Stimulated activated memory B cell treated with anti-CD40 and anti-IgM and Interleukin-4, amounts not matched to agents 10 μg/mL and 1 μg/mL and 100 μg/mL, for 72 hours (primary cell): ENCODE results near the gene GLOD4.
"Not testable (repeated sequence)": the region's sequence is repeated elsewhere in the genome, so short reads cannot be mapped to it uniquely, and the experiment has no call there.

Experiments
- ATAC-seq: fragments of 150-1000 bp; cut with Tn5 transposase; 2 replicates; pipeline ENCODE4 v1.10.0; 2021
- H3K27ac Mint-ChIP-seq: one replicate; pipeline ENCODE4 v1.8.0; 2022; ENCODE audit warnings: mild to moderate bottlenecking, mixed read lengths
- H3K27me3 Mint-ChIP-seq: one replicate; pipeline ENCODE4 v1.8.0; 2022; ENCODE audit warnings: mixed read lengths
- H3K36me3 Mint-ChIP-seq: one replicate; pipeline ENCODE4 v1.8.0; 2022; ENCODE audit warnings: mixed read lengths
- H3K4me1 Mint-ChIP-seq: one replicate; pipeline ENCODE4 v1.8.0; 2022; ENCODE audit warnings: mixed read lengths
- H3K4me3 Mint-ChIP-seq: one replicate; pipeline ENCODE4 v1.8.0; 2022; ENCODE audit warnings: mild to moderate bottlenecking, moderate library complexity, mixed read lengths
- H3K9me3 Mint-ChIP-seq: one replicate; pipeline ENCODE4 v1.8.0; 2022; ENCODE audit warnings: mixed read lengths

Gene GLOD4

GRCh38 chr17:760371-760770, 21.7 kb downstream of the GLOD4 start:
- peaks cover 64% of the 10 kb centered on the region for H3K36me3 Mint-ChIP-seq
- no peaks in the 10 kb centered on the region for H3K9me3 Mint-ChIP-seq
- no peak for ATAC-seq
- no peak overlapping the region for H3K4me3 Mint-ChIP-seq
- no peaks in the 10 kb centered on the region for H3K4me1 Mint-ChIP-seq
- no peak overlapping the region for H3K27ac Mint-ChIP-seq
- H3K27me3 Mint-ChIP-seq, result no peaks in the 10 kb centered on the region

- Mint-ChIP-seq H3K27me3 (no peaks in the 10 kb centered on the region), H3K36me3 (peaks cover 60% of the 10 kb centered on the region), H3K4me3 (no peak overlapping the region), H3K9me3 (no peaks in the 10 kb centered on the region), H3K4me1 (no peaks in the 10 kb centered on the region), H3K27ac (no peak overlapping the region)
- no peak for ATAC-seq
Measured at GRCh38 chr17:759964-760363, 22.1 kb downstream of the GLOD4 start.

GRCh38 chr17:756010-756567, 26.0 kb downstream of the GLOD4 start:
- not testable (repeated sequence) for H3K27me3 Mint-ChIP-seq, H3K9me3 Mint-ChIP-seq, ATAC-seq, H3K27ac Mint-ChIP-seq, H3K4me3 Mint-ChIP-seq
- peaks cover 11% of the 10 kb centered on the region for H3K4me1 Mint-ChIP-seq
- H3K36me3 Mint-ChIP-seq, result peaks cover 39% of the 10 kb centered on the region

GRCh38 chr17:755319-755961, 26.6 kb downstream of the GLOD4 start:
- H3K4me3 Mint-ChIP-seq, ATAC-seq, H3K27me3 Mint-ChIP-seq, H3K9me3 Mint-ChIP-seq, H3K27ac Mint-ChIP-seq: not testable (repeated sequence)
- Mint-ChIP-seq H3K4me1 (peaks cover 18% of the 10 kb centered on the region), H3K36me3 (peaks cover 35% of the 10 kb centered on the region)

- peaks cover 29% of the 10 kb centered on the region for H3K36me3 Mint-ChIP-seq
- H3K27ac Mint-ChIP-seq, result no peak overlapping the region
- H3K27me3 Mint-ChIP-seq, result no peaks in the 10 kb centered on the region
- no peaks in the 10 kb centered on the region for H3K9me3 Mint-ChIP-seq
- ATAC-seq, result no peak
- peaks cover 35% of the 10 kb centered on the region for H3K4me1 Mint-ChIP-seq
- no peak overlapping the region for H3K4me3 Mint-ChIP-seq
Measured at GRCh38 chr17:753418-753817, 28.7 kb downstream of the GLOD4 start.

GRCh38 chr17:752620-753219, 29.4 kb downstream of the GLOD4 start:
- Mint-ChIP-seq H3K27ac (peak overlapping the region; percentile 99), H3K4me1 (peaks cover 38% of the 10 kb centered on the region), H3K9me3 (no peaks in the 10 kb centered on the region), H3K27me3 (no peaks in the 10 kb centered on the region), H3K4me3 (peak overlapping the region; percentile 98), H3K36me3 (peaks cover 36% of the 10 kb centered on the region)
- peak; percentile 13 for ATAC-seq

GRCh38 chr17:752002-752619, 30.0 kb downstream of the GLOD4 start, which contains the start of gene GEMIN4:
TSS of gene GEMIN4 (minus strand) at chr17:752264. CDS start at chr17:752142, 122 bp downstream.
- Mint-ChIP-seq H3K27ac (peak within 1 kb of the TSS; percentile 99), H3K36me3 (peaks cover 36% of the 10 kb centered on the region), H3K27me3 (no peaks in the 10 kb centered on the region), H3K4me1 (peaks cover 38% of the 10 kb centered on the region), H3K9me3 (no peaks in the 10 kb centered on the region), H3K4me3 (peak within 1 kb of the TSS; percentile 98)
- peak; percentile 94 for ATAC-seq

GRCh38 chr17:751269-752001, 30.6 kb downstream of the GLOD4 start:
- peak; percentile 67 for ATAC-seq
- no peaks in the 10 kb centered on the region for H3K27me3 Mint-ChIP-seq
- peaks cover 38% of the 10 kb centered on the region for H3K4me1 Mint-ChIP-seq
- H3K4me3 Mint-ChIP-seq, result peak overlapping the region; percentile 98
- peak overlapping the region; percentile 99 for H3K27ac Mint-ChIP-seq
- H3K36me3 Mint-ChIP-seq, result peaks cover 36% of the 10 kb centered on the region
- no peaks in the 10 kb centered on the region for H3K9me3 Mint-ChIP-seq

GRCh38 chr17:750431-751037, 31.5 kb downstream of the GLOD4 start:
- peaks cover 32% of the 10 kb centered on the region for H3K36me3 Mint-ChIP-seq
- peaks cover 38% of the 10 kb centered on the region for H3K4me1 Mint-ChIP-seq
- ATAC-seq, result no peak
- peak overlapping the region; percentile 99 for H3K27ac Mint-ChIP-seq
- no peaks in the 10 kb centered on the region for H3K27me3 Mint-ChIP-seq
- H3K4me3 Mint-ChIP-seq, result peak overlapping the region; percentile 98
- no peaks in the 10 kb centered on the region for H3K9me3 Mint-ChIP-seq

GRCh38 chr17:749359-749758, 32.7 kb downstream of the GLOD4 start:
- Mint-ChIP-seq H3K4me1 (peaks cover 38% of the 10 kb centered on the region), H3K36me3 (peaks cover 42% of the 10 kb centered on the region)
- ATAC-seq, H3K27me3 Mint-ChIP-seq, H3K27ac Mint-ChIP-seq, H3K9me3 Mint-ChIP-seq, H3K4me3 Mint-ChIP-seq: not testable (repeated sequence)

- not testable (repeated sequence) for H3K9me3 Mint-ChIP-seq, ATAC-seq, H3K27me3 Mint-ChIP-seq, H3K27ac Mint-ChIP-seq, H3K4me3 Mint-ChIP-seq
- H3K4me1 Mint-ChIP-seq, result peaks cover 38% of the 10 kb centered on the region
- peaks cover 50% of the 10 kb centered on the region for H3K36me3 Mint-ChIP-seq
Measured at GRCh38 chr17:748604-749003, 33.5 kb downstream of the GLOD4 start.

- H3K4me1 Mint-ChIP-seq, result peaks cover 32% of the 10 kb centered on the region
- no peaks in the 10 kb centered on the region for H3K9me3 Mint-ChIP-seq
- no peak for ATAC-seq
- no peaks in the 10 kb centered on the region for H3K27me3 Mint-ChIP-seq
- H3K4me3 Mint-ChIP-seq, result no peak overlapping the region
- peaks cover 58% of the 10 kb centered on the region for H3K36me3 Mint-ChIP-seq
- no peak overlapping the region for H3K27ac Mint-ChIP-seq
Measured at GRCh38 chr17:746783-747629, 35.1 kb downstream of the GLOD4 start.

- H3K27ac Mint-ChIP-seq, result no peak overlapping the region
- peaks cover 33% of the 10 kb centered on the region for H3K4me1 Mint-ChIP-seq
- peaks cover 61% of the 10 kb centered on the region for H3K36me3 Mint-ChIP-seq
- H3K27me3 Mint-ChIP-seq, result no peaks in the 10 kb centered on the region
- no peak overlapping the region for H3K4me3 Mint-ChIP-seq
- no peak for ATAC-seq
- no peaks in the 10 kb centered on the region for H3K9me3 Mint-ChIP-seq
Measured at GRCh38 chr17:746181-746580, 35.9 kb downstream of the GLOD4 start.

- Mint-ChIP-seq H3K9me3 (no peaks in the 10 kb centered on the region), H3K27me3 (no peaks in the 10 kb centered on the region), H3K4me1 (peaks cover 33% of the 10 kb centered on the region), H3K4me3 (no peak overlapping the region), H3K27ac (no peak overlapping the region), H3K36me3 (peaks cover 61% of the 10 kb centered on the region)
- no peak for ATAC-seq
Measured at GRCh38 chr17:745406-745805, 36.7 kb downstream of the GLOD4 start.
